Measurements from ENCODE around the gene SSRP1. TPM values are rescaled to one million over a fixed set of nuclear protein-coding genes. Genes with fewer than 3 reads are reported as not detected.

Gene SSRP1
- total and polyA plus RNA-seq, 2 donors (not counting 1 experiment from before 2014, with no cell fraction given), result 52.7 to 94.1 TPM

- Histone ChIP-seq H3K27ac (ENCODE audit: insufficient read depth, low read length) (no peak overlapping the region), H3K4me3 (replicated peaks in 1 of 4; ENCODE audit: control extremely low read depth in 1 of 4, insufficient read depth in 1 of 4, low read depth in 3 of 4, low read length in 4 of 4) (no peak overlapping the region), H3K4me1 (ENCODE audit: control insufficient read depth, extremely low read depth, insufficient read depth, low read length) (peaks cover 46% of the 10 kb centered on the region), H3K4me2 (ENCODE audit: extremely low read depth, insufficient read depth, low read length) (no peak overlapping the region), H3K27me3 (ENCODE audit: control insufficient read depth, insufficient read depth, low read length) (no peaks in the 10 kb centered on the region), H3K9ac (ENCODE audit: insufficient read depth, low read length) (no peak overlapping the region), H3K36me3 (ENCODE audit: control insufficient read depth, insufficient read depth, low read length) (peaks cover 25% of the 10 kb centered on the region), H3K9me3 (ENCODE audit: control insufficient read depth, insufficient read depth, low read depth, low read length) (no peaks in the 10 kb centered on the region), H3K79me2 (ENCODE audit: control insufficient read depth, insufficient read depth, low read length) (peaks cover 23% of the 10 kb centered on the region), H2AFZ (ENCODE audit: low read length) (no peak overlapping the region), H4K20me1 (ENCODE audit: control insufficient read depth, extremely low read depth, insufficient read depth, low read length) (no peaks in the 10 kb centered on the region)
- TF ChIP-seq CTCF (conservative IDR thresholded peaks at IDR 0.05 in 1 of 2, IDR thresholded peaks at IDR 0.05 in 1 of 2; ENCODE audit: low read depth in 1 of 2, low read length in 2 of 2) (no peak), EZH2 (IDR thresholded peaks at IDR 0.05; ENCODE audit: low read length, missing control alignments) (no peak)
- DNase-seq (ENCODE audit: low read depth in 2 of 2), result peak; percentile 33 to 71
Observed at GRCh38 chr11:57315491-57315890, 20.2 kb downstream of the SSRP1 start.

- Histone ChIP-seq H3K4me1 (ENCODE audit: control insufficient read depth, extremely low read depth, insufficient read depth, low read length) (peaks cover 51% of the 10 kb centered on the region), H3K27ac (ENCODE audit: insufficient read depth, low read length) (no peak overlapping the region), H4K20me1 (ENCODE audit: control insufficient read depth, extremely low read depth, insufficient read depth, low read length) (no peaks in the 10 kb centered on the region), H3K36me3 (ENCODE audit: control insufficient read depth, insufficient read depth, low read length) (peaks cover 30% of the 10 kb centered on the region), H3K9ac (ENCODE audit: insufficient read depth, low read length) (no peak overlapping the region), H3K79me2 (ENCODE audit: control insufficient read depth, insufficient read depth, low read length) (peaks cover 26% of the 10 kb centered on the region), H3K27me3 (ENCODE audit: control insufficient read depth, insufficient read depth, low read length) (no peaks in the 10 kb centered on the region), H3K9me3 (ENCODE audit: control insufficient read depth, insufficient read depth, low read depth, low read length) (no peaks in the 10 kb centered on the region), H2AFZ (ENCODE audit: low read length) (no peak overlapping the region), H3K4me3 (replicated peaks in 1 of 4; ENCODE audit: control extremely low read depth in 1 of 4, insufficient read depth in 1 of 4, low read depth in 3 of 4, low read length in 4 of 4) (no peak overlapping the region), H3K4me2 (ENCODE audit: extremely low read depth, insufficient read depth, low read length) (no peak overlapping the region)
- TF ChIP-seq EZH2 (IDR thresholded peaks at IDR 0.05; ENCODE audit: low read length, missing control alignments) (no peak), CTCF (conservative IDR thresholded peaks at IDR 0.05 in 1 of 2, IDR thresholded peaks at IDR 0.05 in 1 of 2; ENCODE audit: low read depth in 1 of 2, low read length in 2 of 2) (no peak)
- no peak for DNase-seq (ENCODE audit: low read depth in 2 of 2)
Observed at GRCh38 chr11:57314221-57314973, 21.3 kb downstream of the SSRP1 start.

GRCh38 chr11:57313788-57314135 is 21.9 kb downstream of the SSRP1 start:
- Histone ChIP-seq H3K9me3 (ENCODE audit: control insufficient read depth, insufficient read depth, low read depth, low read length) (no peaks in the 10 kb centered on the region), H3K4me3 (replicated peaks in 1 of 4; ENCODE audit: control extremely low read depth in 1 of 4, insufficient read depth in 1 of 4, low read depth in 3 of 4, low read length in 4 of 4) (no peak overlapping the region), H3K36me3 (ENCODE audit: control insufficient read depth, insufficient read depth, low read length) (peaks cover 35% of the 10 kb centered on the region), H3K9ac (ENCODE audit: insufficient read depth, low read length) (no peak overlapping the region), H3K27me3 (ENCODE audit: control insufficient read depth, insufficient read depth, low read length) (no peaks in the 10 kb centered on the region), H3K27ac (ENCODE audit: insufficient read depth, low read length) (no peak overlapping the region), H3K4me2 (ENCODE audit: extremely low read depth, insufficient read depth, low read length) (no peak overlapping the region), H3K4me1 (ENCODE audit: control insufficient read depth, extremely low read depth, insufficient read depth, low read length) (peaks cover 52% of the 10 kb centered on the region), H4K20me1 (ENCODE audit: control insufficient read depth, extremely low read depth, insufficient read depth, low read length) (no peaks in the 10 kb centered on the region), H2AFZ (ENCODE audit: low read length) (no peak overlapping the region), H3K79me2 (ENCODE audit: control insufficient read depth, insufficient read depth, low read length) (peaks cover 30% of the 10 kb centered on the region)
- no peak for TF ChIP-seq EZH2 (IDR thresholded peaks at IDR 0.05; ENCODE audit: low read length, missing control alignments)
- TF ChIP-seq CTCF (conservative IDR thresholded peaks at IDR 0.05 in 1 of 2, IDR thresholded peaks at IDR 0.05 in 1 of 2; ENCODE audit: low read depth in 1 of 2, low read length in 2 of 2), result no peak
- no peak for DNase-seq (ENCODE audit: low read depth in 2 of 2)
